HepG2 (cell line): Measurements from ENCODE around the gene CLP1. TPM values are rescaled to one million over a fixed set of nuclear protein-coding genes. Genes with fewer than 3 reads are reported as not detected.

ENCODE experiments used
- ATAC-seq: fragments of 200-7000 bp; cut with Tn5 transposase; 3 replicates; pipeline ENCODE4 v1.9.1; 2020; ENCODE audit warnings: mild to moderate bottlenecking, moderate library complexity
- BruUV-seq: library from RNA; stranded (reverse); fragments of 400-500 nt; replicated peaks from 2 replicates; lab custom pipeline; 2021; lab: Mats Ljungman, UMichigan
- CTCF ChIA-PET: fragments of 300-600 bp; formaldehyde crosslinking; extraction: SDS; loops from one replicate; lab custom pipeline; 2021; ENCODE audit warnings: low total read pairs, inconsistent platforms, low intra/inter-chr PET ratio; lab: Yijun Ruan, JAX
- POLR2A ChIA-PET: fragments of 350-600 bp; sonication (Branson Sonifier 250); formaldehyde crosslinking; loops from one replicate; lab custom pipeline; 2020; ENCODE audit warnings: antibody characterized with exemption, inconsistent platforms; lab: Yijun Ruan, JAX
- DNase-seq: peaks from one replicate; pipeline ENCODE4 v3.0.0-alpha.2; 2015; ENCODE audit warnings: low spot score
- FAIRE-seq: peaks from 3 replicates; lab custom pipeline; 2011; peaks lifted over from hg19 to GRCh38; lab: Jason Lieb, UNC
- H2AFZ ChIP-seq: one replicate; pipeline ENCODE4 v1.6.1; 2011; ENCODE audit warnings: low read length, inconsistent platforms
- H3K27ac ChIP-seq: fragments of 300-600 bp; 3 replicates; pipeline ENCODE4 v1.8.0; 2011; ENCODE audit warnings: mixed run types, mild to moderate bottlenecking, mixed read lengths, low read length, inconsistent platforms; ENCODE audit not compliant: insufficient read depth; ENCODE audit errors: extremely low read length
- H3K27me3 ChIP-seq, 2 experiments: fragments of 200-600 bp in 1 of 2; 2 replicates in 1 of 2; 3 replicates in 1 of 2; pipeline versions ENCODE4 v1.6.0 to v1.8.0; 2011; ENCODE audit warnings: low read length in 2 of 2, mild to moderate bottlenecking in 2 of 2, moderate library complexity in 2 of 2, inconsistent platforms in 1 of 2; ENCODE audit not compliant: insufficient read depth in 2 of 2, control insufficient read depth in 1 of 2
- H3K36me3 ChIP-seq, 2 experiments: fragments of 200-600 bp in 1 of 2; replicated peaks in 1 of 2; 2 replicates in 1 of 2; 3 replicates in 1 of 2; pipeline versions ENCODE4 v1.5.1 to v1.8.0; 2011; ENCODE audit warnings: low read length in 2 of 2, inconsistent platforms in 1 of 2; ENCODE audit not compliant: insufficient read depth in 2 of 2, control insufficient read depth in 1 of 2
- H3K4me1 ChIP-seq: 2 replicates; pipeline ENCODE4 v1.5.1; 2012; ENCODE audit warnings: low read length, inconsistent platforms; ENCODE audit not compliant: insufficient read depth
- H3K4me2 ChIP-seq: 2 replicates; pipeline ENCODE4 v1.6.0; 2011; ENCODE audit warnings: low read depth, low read length, inconsistent platforms
- H3K4me3 ChIP-seq, 3 experiments: fragments of 200-600 bp in 1 of 3; sonication (generic), shearing (Covaris generic) in 1 of 3; replicated peaks in 1 of 3; 2 replicates each; pipeline ENCODE4 v1.5.1; 2011 to 2016; ENCODE audit warnings: low read length in 3 of 3, inconsistent platforms in 2 of 3, low read depth in 2 of 3, mild to moderate bottlenecking in 2 of 3, control low read depth in 1 of 3, mixed read lengths in 1 of 3; ENCODE audit not compliant: insufficient read depth in 1 of 3
- H3K79me2 ChIP-seq: one replicate; pipeline ENCODE4 v1.6.1; 2011; ENCODE audit warnings: low read length, inconsistent platforms; ENCODE audit not compliant: insufficient read depth
- H3K9ac ChIP-seq: 2 replicates; pipeline ENCODE4 v1.6.0; 2011; ENCODE audit warnings: mild to moderate bottlenecking, low read depth, low read length, inconsistent platforms; ENCODE audit not compliant: insufficient read depth
- H3K9me3 ChIP-seq: 2 replicates; pipeline ENCODE4 v1.5.1; 2012; ENCODE audit warnings: mild to moderate bottlenecking, low read length
- H4K20me1 ChIP-seq: 2 replicates; pipeline ENCODE4 v1.6.0; 2011; ENCODE audit warnings: inconsistent platforms, mild to moderate bottlenecking, low read length, moderate library complexity; ENCODE audit not compliant: insufficient read depth
- HMGXB4 ChIP-seq, 2 experiments: sonication (generic) in 1 of 2; formaldehyde crosslinking in 1 of 2; IDR thresholded peaks; 2 replicates each; pipeline versions ENCODE4 v1.4.0 to v1.6.1; 2018 to 2020; ENCODE audit warnings: missing genetic modification reagents in 2 of 2, borderline replicate concordance in 1 of 2, low read depth in 1 of 2, mild to moderate bottlenecking in 1 of 2, missing biosample characterization in 1 of 2
- HNRNPK ChIP-seq: fragments of 200-400 bp; formaldehyde crosslinking; IDR thresholded peaks from 2 replicates; pipeline ENCODE4 v1.6.1; 2018; ENCODE audit warnings: low read length, low read depth, moderate library complexity, mild to moderate bottlenecking; ENCODE audit not compliant: poor library complexity, severe bottlenecking
- IRF1 ChIP-seq: sonication (generic); formaldehyde crosslinking; IDR thresholded peaks from 2 replicates; pipeline ENCODE4 v1.4.0; 2020; ENCODE audit warnings: low read depth, mild to moderate bottlenecking, missing genetic modification reagents
- KDM3A ChIP-seq: IDR thresholded peaks from 2 replicates; pipeline ENCODE4 v1.6.1; 2018; ENCODE audit warnings: low read depth, missing compliant biosample characterization
- KLF16 ChIP-seq, 2 experiments: sonication (generic) in 1 of 2; formaldehyde crosslinking in 1 of 2; IDR thresholded peaks; 2 replicates each; pipeline versions ENCODE4 v1.6.1 to v1.8.0; 2016 to 2023; ENCODE audit warnings: missing genetic modification reagents in 2 of 2, missing compliant biosample characterization in 1 of 2
- NPAS2 ChIP-seq: sonication (generic); formaldehyde crosslinking; IDR thresholded peaks from 2 replicates; pipeline ENCODE4 v1.8.0; 2022; ENCODE audit warnings: mild to moderate bottlenecking, missing genetic modification reagents, borderline replicate concordance
- STAT6 ChIP-seq: sonication (generic); formaldehyde crosslinking; IDR thresholded peaks from 2 replicates; pipeline ENCODE4 v1.4.0; 2020; ENCODE audit warnings: missing genetic modification reagents, mild to moderate bottlenecking, borderline replicate concordance
- TFDP1 ChIP-seq: IDR thresholded peaks from 2 replicates; pipeline ENCODE4 v1.6.1; 2016; ENCODE audit warnings: missing compliant biosample characterization, missing genetic modification reagents, borderline replicate concordance
- ZNF350 ChIP-seq: sonication (generic); formaldehyde crosslinking; IDR thresholded peaks from 2 replicates; pipeline ENCODE4 v1.4.0; 2020; ENCODE audit warnings: mild to moderate bottlenecking, low read depth, missing genetic modification reagents, borderline replicate concordance
- ZNF629 ChIP-seq: sonication (generic); formaldehyde crosslinking; conservative IDR thresholded peaks from 2 replicates; pipeline ENCODE4 v1.5.0; 2020; ENCODE audit warnings: missing genetic modification reagents
- ZNF772 ChIP-seq: sonication (generic); formaldehyde crosslinking; IDR thresholded peaks from 2 replicates; pipeline ENCODE4 v1.5.0; 2020; ENCODE audit warnings: mild to moderate bottlenecking, missing genetic modification reagents
- WGBS: methylation state at CpG from one replicate; pipeline ENCODE4 v1.1.6; 2017; ENCODE audit warnings: low lambda C conversion rate; 5-methylcytosine and 5-hydroxymethylcytosine counted together
- in situ Hi-C: cut with HindIII; loops from 2 replicates; pipeline ENCODE4 v1.10.0; 2017; ENCODE audit warnings: low pct_unique_long_range_greater_than_20kb; ENCODE audit not compliant: extremely low pct_ligation_motif_present
- intact Hi-C: fragments of 100-400 bp; cut with micrococcal nuclease; formaldehyde crosslinking; loops from one replicate; pipeline ENCODE4 v1.10.0; 2022; ENCODE audit not compliant: unreplicated experiment
- polyA plus RNA-seq, 8 experiments: library from polyadenylated mRNA; depleted of rRNA in 3 of 8; stranded (reverse) in 7 of 8; unstranded in 1 of 8; fragments of >200 nt; fragmentation: Illumina TruSeq in 4 of 8; extraction: Trizol in 4 of 8; gene quantifications; 2 replicates each; pipeline versions ENCODE4 v1.2.1 to v1.2.3, GENCODE V29; 2011 to 2016; ENCODE audit warnings: low read depth in 4 of 8, missing spikeins in 1 of 8, mixed read lengths in 1 of 8; ENCODE audit not compliant: insufficient read depth in 1 of 8
- total RNA-seq, 5 experiments: library from RNA; depleted of rRNA; stranded (reverse); fragments of >200 nt; fragmentation: Illumina TruSeq; extraction: Trizol; gene quantifications; 2 replicates each; pipeline ENCODE4 v1.2.3, GENCODE V29; 2016; ENCODE audit warnings: low read depth in 1 of 5

CLP1 gene
- total and polyA plus RNA-seq, 2 of the 13 experiments (the other 11 are each of a cell fraction or from before 2014, with no cell fraction given): 14.6 to 24.8 TPM

GRCh38 chr11:57643802-57644201, 13.8 kb upstream of the CLP1 start (continued):
- TF ChIP-seq TFDP1 (CRISPR knock-in tag) (no peak), IRF1 (CRISPR knock-in tag) (no peak)

- peak overlapping the region; percentile 41 for H3K4me2 ChIP-seq
- in situ Hi-C loops: loop anchor here (5.0 to 10.0 kb wide), 3 partner anchors 78 to 298 kb away; partner anchors contain the start of gene UBE2L6
- CTCF ChIA-PET: interaction anchor here (0.7 to 7.0 kb wide), 7 partner anchors 74 to 299 kb away, joined by 3 to 79 read pairs (median 3); partner anchors contain the start of gene UBE2L6
- peak; percentile 81 for ATAC-seq
- no peak overlapping the region for H2AFZ ChIP-seq
- no peak overlapping the region for H3K27ac ChIP-seq
- H3K36me3 ChIP-seq: no peaks in the 10 kb centered on the region
- peaks cover 37% of the 10 kb centered on the region for H3K4me1 ChIP-seq
- no peak overlapping the region for H3K9ac ChIP-seq
- H3K27me3 ChIP-seq: peaks cover 6 to 42% of the 10 kb centered on the region in 2 experiments
- no peak overlapping the region for H3K4me3 ChIP-seq
- POLR2A ChIA-PET: interaction anchor here (1.0 kb wide), 2 partner anchors 77 to 185 kb away, joined by 4 to 6 read pairs; partner anchors contain the start of genes RTN4RL2 and UBE2L6
- peak; percentile 69 for DNase-seq
- no TSS peak for BruUV-seq
- intact Hi-C loops: loop anchor here (1.0 to 5.0 kb wide), 3 partner anchors 77 to 300 kb away; partner anchors contain the start of gene TIMM10
- WGBS: 22% methylated on average over 12 of the region's 17 CpGs
- H4K20me1 ChIP-seq: no peaks in the 10 kb centered on the region
- no peaks in the 10 kb centered on the region for H3K79me2 ChIP-seq
- no peaks in the 10 kb centered on the region for H3K9me3 ChIP-seq
- FAIRE-seq: peak; percentile 70
- TF ChIP-seq ZNF772 (CRISPR knock-in tag) (no peak), KDM3A (CRISPR knock-in tag) (peak; percentile 26; the same call in 1 of the 2 replicates), STAT6 (CRISPR knock-in tag) (no peak), NPAS2 (no peak), ZNF629 (CRISPR knock-in tag) (peak; percentile 52), ZNF350 (CRISPR knock-in tag) (0 out of 2 replicates have a peak, but pooled peaks have one; percentile 12), HNRNPK (no peak), KLF16 (CRISPR knock-in tag; IDR thresholded peaks at IDR 0.05) (peak in 1 of 2 experiments; percentile 22; a peak in 1 of 4 replicates), HMGXB4 (CRISPR knock-in tag; IDR thresholded peaks at IDR 0.05; ENCODE audit: borderline replicate concordance in 1 of 2, low read depth in 1 of 2) (peak; percentile 35 to 49; a peak in 1 of 4 replicates)
Observed at GRCh38 chr11:57644748-57645688, 12.5 kb upstream of the CLP1 start.
